Measurements from ENCODE around the gene SMCO1.
"Not testable (repeated sequence)": the region's sequence is repeated elsewhere in the genome, so short reads cannot be mapped to it uniquely, and the experiment has no call there.

The SMCO1 gene

GRCh38 chr3:196499807-196500524 lies 15.2 kb downstream of the SMCO1 start:
- DNase-seq (ENCODE audit: low read depth): no peak
- peak overlapping the region; percentile 97 for H3K4me3 ChIP-seq (ENCODE audit: low read depth, low read length)

GRCh38 chr3:196499061-196499460 lies 16.1 kb downstream of the SMCO1 start:
- DNase-seq (ENCODE audit: low read depth): no peak
- no peak overlapping the region for H3K4me3 ChIP-seq (ENCODE audit: low read depth, low read length)

GRCh38 chr3:196498297-196498696 lies 16.8 kb downstream of the SMCO1 start:
- H3K4me3 ChIP-seq (ENCODE audit: low read depth, low read length): no peak overlapping the region
- DNase-seq (ENCODE audit: low read depth): no peak

GRCh38 chr3:196496183-196496582 lies 19.0 kb downstream of the SMCO1 start:
- H3K4me3 ChIP-seq (ENCODE audit: low read depth, low read length): no peak overlapping the region
- no peak for DNase-seq (ENCODE audit: low read depth)

GRCh38 chr3:196493292-196493691 lies 21.9 kb downstream of the SMCO1 start:
- no peak for DNase-seq (ENCODE audit: low read depth)
- H3K4me3 ChIP-seq (ENCODE audit: low read depth, low read length): no peak overlapping the region

- DNase-seq (ENCODE audit: low read depth): no peak
Measured at GRCh38 chr3:196492080-196492479, 23.1 kb downstream of the SMCO1 start.

GRCh38 chr3:196489747-196490146 lies 25.4 kb downstream of the SMCO1 start:
- no peak overlapping the region for H3K4me3 ChIP-seq (ENCODE audit: low read depth, low read length)
- no peak for DNase-seq (ENCODE audit: low read depth)

More at GRCh38 chr3:196492080-196492479, 23.1 kb downstream of the SMCO1 start:
- H3K4me3 ChIP-seq (ENCODE audit: low read depth, low read length): no peak overlapping the region

- DNase-seq (ENCODE audit: low read depth): no peak
- no peak overlapping the region for H3K4me3 ChIP-seq (ENCODE audit: low read depth, low read length)
Measured at GRCh38 chr3:196486263-196486662, 28.9 kb downstream of the SMCO1 start.

GRCh38 chr3:196477678-196478077 lies 37.5 kb downstream of the SMCO1 start:
- no peak for DNase-seq (ENCODE audit: low read depth)
- no peak overlapping the region for H3K4me3 ChIP-seq (ENCODE audit: low read depth, low read length)

- no peak for DNase-seq (ENCODE audit: low read depth)
- H3K4me3 ChIP-seq (ENCODE audit: low read depth, low read length): no peak overlapping the region
Measured at GRCh38 chr3:196472286-196472685, 42.9 kb downstream of the SMCO1 start.

GRCh38 chr3:196471551-196471950 lies 43.6 kb downstream of the SMCO1 start:
- no peak for DNase-seq (ENCODE audit: low read depth)
- H3K4me3 ChIP-seq (ENCODE audit: low read depth, low read length): no peak overlapping the region

- H3K4me3 ChIP-seq (ENCODE audit: low read depth, low read length); DNase-seq (ENCODE audit: low read depth): not testable (repeated sequence)
Measured at GRCh38 chr3:196470182-196470581, 45.0 kb downstream of the SMCO1 start.

- no peak overlapping the region for H3K4me3 ChIP-seq (ENCODE audit: low read depth, low read length)
- no peak for DNase-seq (ENCODE audit: low read depth)
Measured at GRCh38 chr3:196463804-196464203, 51.3 kb downstream of the SMCO1 start.

- no peak for DNase-seq (ENCODE audit: low read depth)
Measured at GRCh38 chr3:196463478-196463756, 51.7 kb downstream of the SMCO1 start.

GRCh38 chr3:196462680-196463477 lies 52.3 kb downstream of the SMCO1 start:
- DNase-seq (ENCODE audit: low read depth); H3K4me3 ChIP-seq (ENCODE audit: low read depth, low read length): not testable (repeated sequence)

More at GRCh38 chr3:196463478-196463756, 51.7 kb downstream of the SMCO1 start:
- H3K4me3 ChIP-seq (ENCODE audit: low read depth, low read length): no peak overlapping the region

- DNase-seq (ENCODE audit: low read depth): no peak
Measured at GRCh38 chr3:196458063-196458462, 57.1 kb downstream of the SMCO1 start.

GRCh38 chr3:196457470-196457869 lies 57.7 kb downstream of the SMCO1 start:
- not testable (repeated sequence) for DNase-seq (ENCODE audit: low read depth); H3K4me3 ChIP-seq (ENCODE audit: low read depth, low read length)

More at GRCh38 chr3:196458063-196458462, 57.1 kb downstream of the SMCO1 start:
- H3K4me3 ChIP-seq (ENCODE audit: low read depth, low read length): no peak overlapping the region
